GM19351 (cell line): ENCODE data around the gene SLC38A2.
A peak's percentile ranks its signal among the peaks of the same experiment; 100 is the strongest.

Experiments used
- ATAC-seq: cut with Tn5 transposase; IDR thresholded peaks from one replicate; pipeline ENCODE4 v1.9.1; 2021; ENCODE audit warnings: mild to moderate bottlenecking, moderate library complexity; ENCODE audit not compliant: unreplicated experiment

Gene SLC38A2

DNA sequence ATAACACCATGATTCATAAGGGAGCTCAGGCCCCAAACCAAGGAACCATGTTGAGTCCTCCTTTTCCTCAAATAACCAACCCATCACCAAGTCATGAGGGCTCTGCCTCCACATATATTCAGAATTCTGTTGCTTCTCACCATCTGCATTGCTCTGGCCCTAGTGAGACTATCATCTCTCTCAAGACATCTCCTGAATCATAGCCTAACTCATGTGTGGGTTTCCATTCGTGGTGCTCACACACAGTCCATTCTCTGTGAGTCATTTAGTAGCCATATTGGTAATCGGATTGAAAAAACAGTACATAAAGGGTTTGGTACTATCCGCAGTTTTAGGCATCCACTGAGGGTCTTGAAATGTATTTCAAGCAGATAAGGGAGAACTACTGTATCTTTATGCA is 5.1 kb upstream of the SLC38A2 start:
- no peak for ATAC-seq

DNA sequence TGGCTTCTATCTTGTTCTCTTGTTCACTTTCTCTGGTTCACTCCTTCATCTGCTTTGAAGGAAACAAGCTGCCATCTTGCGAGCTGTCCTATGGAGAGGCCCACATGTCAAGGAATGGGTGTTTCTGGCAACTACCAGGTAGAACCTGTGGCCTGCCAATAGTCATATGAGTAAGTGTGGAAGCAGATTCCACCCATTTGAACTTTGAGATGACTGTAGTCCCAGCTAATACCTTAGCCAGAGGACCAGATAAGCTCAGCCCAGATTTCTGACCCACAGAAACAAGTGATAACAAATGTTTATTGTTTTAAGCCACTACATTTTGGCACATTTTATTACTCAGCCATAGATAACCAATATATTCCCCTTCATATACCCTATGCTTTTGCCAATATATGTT is 4.0 kb upstream of the SLC38A2 start:
- no peak for ATAC-seq

DNA sequence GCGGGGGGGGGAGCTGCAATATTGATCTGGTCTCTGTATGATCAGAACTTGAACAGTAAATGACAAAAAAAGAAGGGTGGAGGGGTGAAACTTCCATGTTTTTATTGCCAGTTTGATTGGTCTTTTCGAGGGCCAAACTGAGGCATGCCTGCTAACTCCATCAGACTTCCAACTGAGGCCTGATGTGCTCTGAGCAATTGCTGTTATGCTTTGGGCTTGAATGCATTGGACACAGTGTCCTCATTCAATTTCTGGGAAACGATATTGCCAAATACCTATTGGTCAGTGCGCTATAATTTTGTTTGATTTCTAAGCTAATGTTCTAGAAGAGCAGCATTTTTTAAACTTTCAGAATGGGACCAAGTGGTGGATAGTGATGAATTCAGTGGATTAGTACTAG is 2.1 kb upstream of the SLC38A2 start:
- no peak for ATAC-seq

DNA sequence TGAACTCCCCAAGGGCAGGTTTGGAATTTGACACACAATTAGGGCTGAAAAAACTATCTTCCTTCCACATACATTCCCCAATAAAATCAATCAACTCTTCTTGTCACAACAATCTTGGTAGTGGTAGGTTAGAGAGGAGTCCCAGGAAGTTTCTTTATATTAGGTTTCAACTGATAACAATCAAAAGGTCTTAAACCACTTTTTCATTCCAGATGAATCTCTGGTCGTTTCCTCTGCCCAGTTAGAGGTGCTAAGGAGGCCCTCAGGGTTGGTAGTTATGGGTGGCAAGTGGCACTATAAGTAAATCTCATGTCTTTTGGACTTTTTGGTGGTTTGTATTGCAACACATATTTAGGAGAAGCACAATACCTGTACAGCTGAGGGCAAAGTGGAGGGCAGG is 1.7 kb upstream of the SLC38A2 start:
- no peak for ATAC-seq

DNA sequence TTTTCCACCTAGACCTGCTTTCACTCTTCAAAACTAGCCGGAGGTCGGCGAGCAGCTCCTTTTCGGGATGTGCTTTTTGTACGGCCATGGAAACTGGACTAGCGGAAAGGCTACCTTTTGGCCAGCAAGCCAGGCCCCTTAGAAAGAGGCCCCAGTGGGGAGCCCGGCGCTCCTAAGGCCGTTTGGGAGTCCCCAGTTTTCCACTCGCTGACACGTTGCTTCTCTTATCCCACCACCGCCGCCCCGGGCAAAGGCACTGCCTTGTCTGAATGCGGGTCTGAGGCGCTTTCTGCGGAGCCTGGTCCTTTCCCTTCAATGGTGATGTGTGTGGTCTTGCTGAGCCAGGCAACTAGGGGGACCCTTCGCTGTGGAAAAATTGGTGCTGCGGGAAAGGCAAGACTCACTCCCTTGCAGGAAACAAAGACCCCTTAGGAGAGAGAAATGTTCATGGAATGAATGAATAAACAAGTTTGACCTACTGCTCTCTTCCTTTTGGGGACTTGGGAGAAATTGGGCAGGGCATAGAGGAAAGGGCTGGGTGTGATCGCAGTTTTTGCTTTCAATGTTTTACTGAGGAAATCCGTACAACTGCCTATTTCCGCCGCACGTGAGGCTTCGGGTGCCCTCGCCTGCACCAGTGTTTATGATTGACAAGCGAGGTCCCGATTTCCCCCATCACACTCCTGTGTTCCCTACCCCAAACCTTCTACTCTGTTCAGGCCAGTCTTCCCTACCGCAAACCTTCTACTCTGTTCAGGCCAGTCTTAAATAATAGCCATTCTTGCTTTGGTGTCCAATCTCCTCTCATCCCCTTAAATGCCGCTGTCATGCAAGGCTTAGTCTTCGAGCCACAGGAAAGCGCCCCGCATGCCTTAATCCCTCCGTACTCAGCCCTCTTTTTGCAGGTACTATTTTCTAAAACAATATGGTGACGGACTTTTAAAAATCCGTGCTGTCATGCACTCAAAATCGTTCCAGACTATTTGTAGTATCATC is 1.0 kb upstream of the SLC38A2 start:
- ATAC-seq = no peak

DNA sequence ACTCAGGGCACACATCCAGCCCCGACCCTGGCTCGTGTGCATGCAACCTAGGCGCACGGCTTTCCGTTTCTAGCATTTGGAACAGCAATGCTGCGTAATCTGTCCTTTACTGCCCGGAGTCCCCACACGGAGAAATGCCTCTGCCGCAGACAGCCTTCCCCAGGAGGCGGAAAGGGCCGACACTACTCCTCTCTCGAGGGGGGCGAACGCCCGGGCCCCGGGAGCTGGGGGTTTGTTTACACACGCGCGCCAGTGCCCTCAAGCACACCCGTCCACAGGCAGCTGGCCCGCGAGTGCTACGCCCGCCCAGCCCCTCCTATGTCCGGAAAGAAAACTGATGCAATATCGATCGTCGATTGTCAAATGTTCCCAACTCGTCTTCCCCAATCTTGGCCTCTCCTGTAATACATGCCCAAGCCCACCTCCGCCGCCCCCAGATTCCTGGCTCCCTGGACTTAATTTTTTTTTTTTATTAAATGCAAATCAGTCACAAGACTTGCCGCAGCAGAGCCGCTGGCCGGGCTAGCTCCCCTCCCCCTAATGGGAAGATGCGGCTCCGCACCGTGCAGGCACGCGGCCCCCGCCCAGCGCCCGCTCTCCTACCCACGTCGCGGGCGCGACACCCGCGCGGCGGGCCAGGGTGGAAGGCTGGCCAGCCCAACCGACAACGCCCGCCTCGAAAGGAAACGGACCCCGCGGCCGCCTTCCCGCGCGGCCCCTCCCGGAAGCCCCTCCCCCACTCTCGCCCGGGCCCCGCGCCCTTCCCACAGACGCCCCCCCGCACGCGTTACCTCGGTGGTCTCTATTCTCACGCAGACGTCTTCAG is 642 bp downstream of the SLC38A2 start:
- peak; percentile 17 for ATAC-seq

DNA sequence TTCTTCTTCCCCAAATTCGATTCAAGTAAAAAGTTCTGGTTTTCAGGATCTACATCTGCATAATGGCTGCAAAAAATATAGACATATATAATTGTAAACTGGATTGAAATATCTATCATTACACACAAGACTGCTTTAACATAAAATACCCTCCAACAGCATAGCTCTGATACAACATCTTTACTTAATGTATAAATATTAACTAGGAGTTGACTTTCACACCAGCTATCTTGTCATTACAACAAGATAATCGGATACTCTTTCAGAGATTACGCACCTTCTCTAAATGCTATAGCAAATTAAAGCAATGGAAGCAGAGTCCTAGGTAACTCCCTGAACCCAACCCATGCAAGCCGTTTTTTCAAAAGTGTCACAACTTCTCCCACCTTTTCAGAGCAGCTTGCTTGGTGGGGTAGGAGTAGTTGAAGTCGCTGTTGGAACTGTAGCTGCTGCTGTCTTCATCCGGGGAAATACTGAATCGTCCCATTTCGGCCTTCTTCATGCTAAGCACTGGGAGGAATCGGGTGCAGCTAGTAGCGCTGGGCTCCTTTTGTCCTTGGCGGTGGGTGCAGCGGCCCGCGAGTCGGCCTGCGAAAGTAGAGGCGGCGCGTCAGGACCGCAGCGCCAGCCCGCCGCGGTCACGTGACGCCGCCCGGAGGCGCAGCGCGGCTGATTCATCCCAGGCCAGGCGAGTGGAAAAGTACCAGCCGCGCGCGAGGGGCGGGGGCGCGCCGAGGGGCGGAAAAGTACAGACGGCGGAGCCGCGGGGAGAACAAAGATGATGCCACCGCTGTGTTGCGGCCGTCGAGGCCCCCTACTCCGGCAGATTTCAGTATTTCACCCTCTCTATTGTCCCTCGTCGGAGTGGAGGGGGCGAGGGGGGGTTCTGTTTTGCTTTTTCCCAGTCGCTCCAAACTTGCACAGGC is 1.5 kb downstream of the SLC38A2 start:
- peak; percentile 50 for ATAC-seq

DNA sequence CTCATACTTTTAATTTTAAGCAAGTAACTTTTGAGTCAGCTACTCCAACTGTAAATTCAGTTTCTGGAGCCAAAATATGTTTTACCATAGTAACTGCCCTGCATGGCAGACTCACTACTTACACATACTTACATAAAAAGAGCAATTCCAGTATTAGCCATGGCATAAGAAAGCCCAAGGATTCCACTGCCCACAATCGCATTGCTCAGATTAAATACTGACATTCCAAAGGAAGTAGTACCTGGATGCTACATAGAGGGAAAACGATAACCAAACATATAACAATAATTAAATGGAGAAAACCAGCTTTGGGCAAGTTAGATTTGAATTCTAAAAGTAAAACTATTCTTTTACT is 2.2 kb downstream of the SLC38A2 start:
- no peak for ATAC-seq

DNA sequence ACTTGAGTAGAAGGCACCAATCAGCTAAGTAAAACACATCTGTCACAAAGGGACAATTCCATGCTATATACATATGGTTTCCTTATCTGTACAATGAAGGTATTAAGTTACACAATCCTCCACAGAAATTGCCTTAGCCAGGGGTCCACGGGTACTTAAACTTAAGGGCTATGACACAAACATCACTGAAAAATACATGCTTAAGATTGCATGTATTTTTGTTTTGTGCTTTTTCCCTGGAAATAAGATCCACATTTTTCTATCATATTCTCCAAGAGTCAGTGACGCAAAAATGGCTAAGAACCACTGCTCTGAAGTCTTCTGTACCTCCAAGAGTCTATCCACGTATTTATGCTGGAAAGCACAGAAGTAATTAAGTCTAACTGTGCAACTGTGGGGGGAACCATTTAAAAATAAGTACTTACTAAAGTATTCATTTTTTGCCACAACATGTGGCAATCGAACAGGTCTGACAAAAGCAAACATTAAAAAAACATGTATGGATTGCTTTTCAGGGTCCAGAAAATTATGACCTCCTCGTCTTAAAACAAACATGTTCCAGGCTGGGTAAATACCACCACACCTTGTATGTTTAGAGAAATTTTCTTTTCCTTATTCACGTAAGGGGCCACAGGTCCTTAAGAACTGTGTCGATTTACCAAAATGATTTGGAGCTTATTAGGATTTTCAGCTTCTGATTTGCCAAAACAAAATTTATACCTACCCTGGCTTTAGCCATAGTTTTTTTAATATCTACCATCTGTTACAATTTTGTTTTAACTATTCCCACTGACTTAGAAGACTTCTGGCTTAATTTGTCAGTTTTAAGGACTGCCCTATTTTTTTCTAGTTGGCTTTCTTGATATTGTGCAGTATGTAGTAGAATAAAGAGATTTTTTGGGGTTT is 2.8 kb downstream of the SLC38A2 start:
- ATAC-seq = no peak

DNA sequence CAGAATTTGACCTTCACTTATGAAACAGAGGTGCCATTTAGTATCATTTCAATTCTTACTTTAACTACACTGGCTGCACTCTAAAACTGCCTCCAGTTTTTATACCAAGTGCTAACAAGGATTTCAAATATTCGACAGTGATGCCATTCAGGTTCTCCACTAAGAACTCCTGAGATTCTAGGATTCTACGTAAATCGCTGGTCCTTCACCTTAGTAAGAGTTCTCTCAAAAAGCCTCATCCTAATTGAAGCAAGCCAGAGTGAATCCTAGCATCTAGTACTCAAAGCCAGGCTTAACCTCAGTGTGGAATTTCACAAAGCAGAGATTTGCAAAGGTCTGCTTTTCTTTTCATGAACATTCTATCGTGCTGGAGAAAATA is 3.5 kb downstream of the SLC38A2 start:
- no peak for ATAC-seq

DNA sequence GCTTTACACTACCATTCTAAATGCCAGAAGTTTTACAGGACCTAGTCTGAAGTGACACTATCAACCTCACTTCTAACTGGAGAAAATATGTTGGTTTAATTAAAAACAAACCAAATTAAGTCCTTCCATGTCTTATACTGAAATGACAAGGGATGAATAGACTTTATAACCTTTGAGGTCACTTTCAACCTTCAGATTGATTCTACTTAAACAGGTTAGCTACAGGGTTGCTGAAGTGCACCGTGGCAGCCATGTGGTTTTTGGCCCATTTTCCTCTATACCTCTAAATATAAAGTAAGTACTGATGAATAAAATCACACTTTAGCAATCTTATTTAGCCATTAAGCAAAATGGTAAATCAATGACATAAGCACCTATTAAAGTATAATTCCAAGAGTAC is 3.9 kb downstream of the SLC38A2 start:
- ATAC-seq = no peak

DNA sequence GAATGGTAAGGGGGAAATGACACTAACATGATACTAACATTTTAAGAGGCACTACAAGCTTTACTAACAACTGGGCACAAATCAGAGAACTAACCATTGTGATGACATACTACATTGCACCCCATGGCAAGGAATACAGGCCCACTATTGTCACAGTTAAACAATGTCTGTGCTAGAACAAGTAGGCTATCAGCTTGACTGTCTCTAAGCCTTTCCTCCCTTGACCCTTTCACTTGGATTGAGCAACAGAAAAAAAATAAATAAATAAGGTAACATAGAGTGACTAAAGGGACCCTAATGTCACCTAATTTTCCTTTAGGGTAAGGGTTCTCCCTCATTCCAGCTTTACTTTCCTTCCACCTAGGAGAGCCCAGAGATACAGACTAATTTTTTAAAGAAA is 4.4 kb downstream of the SLC38A2 start:
- no peak for ATAC-seq

DNA sequence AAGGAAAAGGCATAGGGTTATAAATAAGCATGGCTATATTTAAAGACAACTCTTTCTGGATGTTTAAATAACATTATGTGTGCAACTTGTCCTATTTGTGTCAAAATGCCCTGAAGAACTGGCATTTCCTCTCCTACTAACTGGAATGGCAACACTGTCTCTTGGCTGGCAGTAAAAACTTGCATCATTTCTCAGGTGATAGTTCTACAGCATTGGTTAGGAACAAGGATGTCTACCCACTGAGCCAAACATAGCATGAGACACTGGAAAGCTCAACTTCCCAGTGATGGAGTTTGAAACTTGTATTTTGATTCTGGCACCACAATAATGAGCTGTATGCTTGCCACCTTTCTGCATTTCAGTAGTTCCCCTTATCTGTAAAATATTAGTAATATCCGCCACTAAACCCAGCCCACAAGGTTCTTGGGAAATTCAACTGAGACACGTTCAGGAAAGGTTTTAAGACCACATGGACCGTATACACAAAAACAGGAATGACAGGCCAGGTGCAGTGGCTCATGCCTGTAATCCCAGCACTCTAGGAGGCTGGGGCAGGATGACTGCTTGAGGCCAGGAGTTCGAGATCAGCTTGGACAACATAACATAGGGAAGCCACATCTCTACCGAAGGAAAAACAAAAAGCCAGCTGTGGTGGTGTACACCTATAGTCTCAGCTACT is 5.1 kb downstream of the SLC38A2 start:
- ATAC-seq = no peak

DNA sequence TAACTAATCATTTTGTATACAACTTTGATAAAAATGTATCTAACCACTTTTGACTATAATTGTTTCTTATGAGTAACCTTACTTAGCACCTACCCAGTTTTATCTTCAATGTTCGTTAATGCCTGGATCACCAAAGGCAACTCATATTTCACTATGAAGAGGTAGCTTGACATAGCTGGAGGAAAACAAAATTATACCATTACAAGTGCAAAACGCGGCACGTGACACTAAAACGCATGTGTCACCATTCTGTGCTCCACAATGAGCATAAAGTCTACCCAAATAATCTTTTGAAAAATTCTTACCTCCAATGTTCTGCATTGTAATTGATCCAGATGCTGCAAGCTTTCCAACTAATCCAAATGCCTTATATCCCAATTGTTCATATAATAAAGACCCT is 5.8 kb downstream of the SLC38A2 start:
- no peak for ATAC-seq

DNA sequence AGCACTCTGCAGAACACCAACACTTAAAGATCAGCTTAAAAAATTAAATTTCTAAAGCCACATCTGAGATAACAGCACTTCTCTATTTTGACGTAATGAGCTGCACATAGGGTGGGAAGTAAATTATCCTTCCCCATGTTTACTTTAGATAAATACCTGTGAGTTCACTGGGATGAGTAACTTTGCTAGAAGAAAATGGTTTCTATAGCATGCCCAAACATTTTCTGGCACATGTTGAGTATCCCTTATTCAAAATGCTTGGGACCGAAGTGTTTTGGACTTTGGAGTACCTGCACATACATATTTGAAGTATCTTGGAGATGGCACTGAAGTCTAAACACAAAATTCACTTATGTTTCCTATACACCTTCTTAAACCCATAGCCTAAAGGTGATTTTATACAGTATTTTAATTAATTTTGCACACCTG is 6.6 kb downstream of the SLC38A2 start:
- no peak for ATAC-seq

DNA sequence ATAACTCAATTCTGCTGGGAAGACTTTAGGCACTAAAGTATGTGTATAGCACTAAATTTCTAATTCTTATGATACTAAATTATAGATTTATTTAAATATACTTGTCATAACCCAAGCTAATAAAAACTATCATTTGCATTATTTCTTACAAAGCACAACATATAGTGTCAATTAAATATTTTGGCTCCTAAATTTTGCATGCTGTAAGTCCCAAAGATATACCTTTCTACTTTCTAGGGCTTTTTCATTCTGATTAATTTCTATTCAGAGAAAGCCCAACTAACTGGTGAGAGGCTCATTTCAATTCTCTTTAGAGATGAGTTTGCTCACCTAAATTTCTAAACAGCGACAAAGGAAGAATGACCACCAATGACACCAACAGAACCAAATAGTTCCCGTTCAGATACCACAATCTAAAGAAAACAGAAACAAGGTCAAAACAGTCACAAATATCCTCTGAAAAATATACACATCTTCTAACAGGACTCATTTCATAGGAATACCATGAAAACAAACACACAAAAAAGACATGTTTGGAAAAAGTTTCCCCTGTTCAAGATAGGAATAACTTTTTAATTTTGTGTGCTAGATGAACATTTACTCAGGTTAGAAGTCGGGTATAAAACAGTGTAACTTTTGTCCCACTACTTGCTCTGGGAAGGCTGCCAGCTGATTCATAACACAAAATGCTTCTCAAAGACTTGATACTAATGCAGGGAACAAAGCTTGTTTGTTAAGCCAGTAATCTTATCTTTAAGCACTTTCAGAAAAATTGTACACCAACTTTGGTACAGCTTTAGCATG is 7.6 kb downstream of the SLC38A2 start:
- no peak for ATAC-seq

DNA sequence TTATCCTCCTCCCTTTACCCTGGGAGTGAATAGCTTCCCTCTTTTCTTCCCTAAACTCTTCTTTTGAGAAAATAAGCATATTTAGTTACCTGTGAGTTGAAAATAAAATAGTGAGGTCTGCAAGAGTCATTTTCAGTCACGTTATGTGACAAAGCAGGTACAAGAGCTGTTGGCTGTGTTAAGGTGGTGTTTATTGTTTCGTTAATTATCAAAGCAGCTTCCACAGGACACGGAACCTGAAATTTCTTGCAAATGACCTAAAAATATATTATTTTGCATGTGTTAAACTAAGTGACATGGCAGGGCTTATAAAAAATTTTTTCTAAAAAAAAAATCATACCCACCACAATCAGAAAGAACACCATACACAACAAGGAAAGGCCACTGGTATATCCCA is 8.3 kb downstream of the SLC38A2 start:
- ATAC-seq = no peak

DNA sequence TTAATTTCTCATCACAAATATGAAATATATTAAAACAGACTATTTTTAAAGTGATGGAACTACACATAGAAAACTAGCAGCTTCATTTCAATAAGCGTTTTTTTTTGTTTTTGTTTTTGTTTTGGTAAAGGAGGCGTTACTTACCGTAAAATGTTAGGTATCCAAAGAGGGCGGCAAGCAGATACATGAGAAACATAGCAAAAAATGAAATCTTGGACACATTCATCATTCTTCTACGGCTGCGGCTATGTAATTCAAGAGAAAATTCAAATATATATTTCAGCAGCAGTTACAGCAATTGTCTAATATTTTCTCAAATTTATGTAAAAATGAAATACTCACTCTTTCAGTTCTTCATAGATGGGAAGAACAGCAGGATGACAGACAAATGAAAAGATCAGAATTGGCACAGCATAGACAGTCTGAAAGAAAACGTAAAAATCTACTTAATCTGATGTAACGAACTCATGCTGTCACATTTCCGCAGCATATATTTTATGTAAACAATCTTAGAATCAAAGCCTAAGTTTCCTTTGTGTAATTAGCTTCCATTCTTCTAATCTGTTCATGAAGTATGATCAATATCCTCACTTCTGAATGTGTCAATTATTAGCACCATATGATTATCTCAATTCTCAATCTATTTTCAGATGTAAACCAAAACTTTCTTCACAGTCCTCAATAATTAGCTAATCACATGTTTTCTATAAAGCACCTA is 8.8 kb downstream of the SLC38A2 start:
- no peak for ATAC-seq
